Calu3 (cell line): ENCODE data around the gene REXO4. TPM values are rescaled to one million over a fixed set of nuclear protein-coding genes. Genes with fewer than 3 reads are reported as not detected.

Experiments
- BruUV-seq: library from RNA; stranded (reverse); fragments of 400-500 nt; replicated peaks from 2 replicates; lab custom pipeline; 2021; lab: Mats Ljungman, UMichigan
- CTCF ChIA-PET: fragments of 300-600 bp; sonication (Branson Sonifier 250); formaldehyde crosslinking; loops from one replicate; lab custom pipeline; 2022; ENCODE audit warnings: antibody characterized with exemption; lab: Charles Lee
- DNase-seq: peaks from one replicate; pipeline ENCODE4 v3.0.0; 2022
- H3K27ac Mint-ChIP-seq: one replicate; pipeline ENCODE4 v1.8.0; 2022; ENCODE audit warnings: mixed read lengths; ENCODE audit not compliant: unreplicated experiment
- H3K27me3 Mint-ChIP-seq: one replicate; pipeline ENCODE4 v1.8.0; 2022; ENCODE audit warnings: mixed read lengths; ENCODE audit not compliant: unreplicated experiment
- H3K36me3 Mint-ChIP-seq: one replicate; pipeline ENCODE4 v1.8.0; 2022; ENCODE audit warnings: mild to moderate bottlenecking, moderate library complexity, mixed read lengths; ENCODE audit not compliant: insufficient read depth, unreplicated experiment
- H3K4me1 Mint-ChIP-seq: one replicate; pipeline ENCODE4 v1.8.0; 2022; ENCODE audit warnings: mild to moderate bottlenecking, low read depth, mixed read lengths; ENCODE audit not compliant: unreplicated experiment
- H3K4me3 Mint-ChIP-seq: one replicate; pipeline ENCODE4 v1.8.0; 2022; ENCODE audit warnings: mild to moderate bottlenecking, low read depth, moderate library complexity, mixed read lengths; ENCODE audit not compliant: unreplicated experiment
- H3K9me3 Mint-ChIP-seq: one replicate; pipeline ENCODE4 v1.8.0; 2022; ENCODE audit warnings: low read depth, mixed read lengths; ENCODE audit not compliant: unreplicated experiment
- CTCF ChIP-seq: fragments of 200-600 bp; IDR thresholded peaks from one replicate; pipeline ENCODE4 v1.8.0; 2022; ENCODE audit warnings: antibody characterized with exemption; ENCODE audit not compliant: unreplicated experiment
- intact Hi-C: fragments of 100-400 bp; cut with micrococcal nuclease; formaldehyde crosslinking; loops from one replicate; pipeline ENCODE4 v1.10.0; 2022; ENCODE audit not compliant: unreplicated experiment
- total RNA-seq: library from RNA; stranded (reverse); gene quantifications from 2 replicates; pipeline ENCODE4 v1.2.3, GENCODE V29; 2022

The REXO4 gene
- total RNA-seq, 1 experiment from 2014 or later: 23.4 TPM

- Mint-ChIP-seq H3K27me3 (peaks cover 11% of the 10 kb centered on the region), H3K4me3 (no peak overlapping the region), H3K36me3 (peaks cover 11% of the 10 kb centered on the region), H3K4me1 (peaks cover 13% of the 10 kb centered on the region), H3K27ac (no peak overlapping the region), H3K9me3 (no peaks in the 10 kb centered on the region)
- no peak for DNase-seq
- intact Hi-C loops: no loop called here
- no TSS peak for BruUV-seq
- TF ChIP-seq CTCF: no peak
- CTCF ChIA-PET: no interaction called here
Observed at GRCh38 chr9:133424187-133424586, 6.4 kb upstream of the REXO4 start.

GRCh38 chr9:133423216-133423615, 5.4 kb upstream of the REXO4 start:
- H3K36me3 Mint-ChIP-seq: peaks cover 20% of the 10 kb centered on the region
- peaks cover 20% of the 10 kb centered on the region for H3K4me1 Mint-ChIP-seq
- H3K4me3 Mint-ChIP-seq: no peak overlapping the region
- intact Hi-C loops: no loop called here
- CTCF ChIA-PET: no interaction called here
- no peak for DNase-seq
- no peak overlapping the region for H3K27ac Mint-ChIP-seq
- no TSS peak for BruUV-seq
- TF ChIP-seq CTCF: no peak
- H3K27me3 Mint-ChIP-seq: peaks cover 11% of the 10 kb centered on the region
- H3K9me3 Mint-ChIP-seq: no peaks in the 10 kb centered on the region

GRCh38 chr9:133421615-133422542, 4.1 kb upstream of the REXO4 start, which contains the start of gene ADAMTS13:
Gene ADAMTS13, plus strand, starts transcription at chr9:133422367. Its CDS starts 77 bp downstream, at chr9:133422444.
- intact Hi-C loops: no loop called here
- CTCF ChIA-PET: no interaction called here
- TF ChIP-seq CTCF: no peak
- Mint-ChIP-seq H3K9me3 (no peaks in the 10 kb centered on the region), H3K36me3 (peaks cover 34% of the 10 kb centered on the region), H3K27ac (no peak within 1 kb of the TSS), H3K27me3 (no peaks in the 10 kb centered on the region), H3K4me1 (peaks cover 20% of the 10 kb centered on the region), H3K4me3 (no peak within 1 kb of the TSS)
- no TSS peak for BruUV-seq
- no peak for DNase-seq

GRCh38 chr9:133420392-133420827, 2.6 kb upstream of the REXO4 start:
- intact Hi-C loops: no loop called here
- no peaks in the 10 kb centered on the region for H3K27me3 Mint-ChIP-seq
- BruUV-seq: no TSS peak
- no peak overlapping the region for H3K4me3 Mint-ChIP-seq
- H3K4me1 Mint-ChIP-seq: peaks cover 20% of the 10 kb centered on the region
- H3K9me3 Mint-ChIP-seq: no peaks in the 10 kb centered on the region
- no peak for DNase-seq
- peaks cover 37% of the 10 kb centered on the region for H3K36me3 Mint-ChIP-seq
- no peak for TF ChIP-seq CTCF
- CTCF ChIA-PET: no interaction called here
- no peak overlapping the region for H3K27ac Mint-ChIP-seq
